Fibroblast of mammary gland (primary cell): Measurements from ENCODE around the gene KCNK4.

Experiments used
- DNase-seq: peaks from one replicate; pipeline ENCODE4 v3.0.0-alpha.2; 2010; ENCODE audit warnings: low read depth
- H3K4me3 ChIP-seq: 2 replicates; pipeline ENCODE4 v1.5.1; 2011; ENCODE audit warnings: low read depth, mild to moderate bottlenecking, low read length, moderate library complexity; ENCODE audit not compliant: control insufficient read depth
- CTCF ChIP-seq: conservative IDR thresholded peaks from 2 replicates; pipeline ENCODE4 v1.5.1; 2011; ENCODE audit warnings: low read depth, low read length, inconsistent platforms; ENCODE audit not compliant: control insufficient read depth, insufficient read depth

The KCNK4 gene

GRCh38 chr11:64287676-64288352, 3.3 kb upstream of the KCNK4 start:
- no peak overlapping the region for H3K4me3 ChIP-seq
- DNase-seq: no peak

GRCh38 chr11:64288353-64288750, 2.8 kb upstream of the KCNK4 start:
- H3K4me3 ChIP-seq: no peak overlapping the region
- DNase-seq: no peak
- TF ChIP-seq CTCF: no peak

More at GRCh38 chr11:64287676-64288352, 3.3 kb upstream of the KCNK4 start:
- no peak for TF ChIP-seq CTCF

- no peak for DNase-seq
- TF ChIP-seq CTCF: no peak
- no peak overlapping the region for H3K4me3 ChIP-seq
These were observed 2.0 kb upstream of the KCNK4 start for GRCh38 chr11:64289002-64289564.

GRCh38 chr11:64290352-64291261, 495 bp upstream of the KCNK4 start:
- no peak for TF ChIP-seq CTCF
- H3K4me3 ChIP-seq: no peak overlapping the region
- DNase-seq: no peak

GRCh38 chr11:64291752-64292459, 804 bp downstream of the KCNK4 start:
- no peak for DNase-seq
- H3K4me3 ChIP-seq: no peak overlapping the region
- TF ChIP-seq CTCF: no peak
